ENCODE measurements around the gene NIPAL3.

DNA sequence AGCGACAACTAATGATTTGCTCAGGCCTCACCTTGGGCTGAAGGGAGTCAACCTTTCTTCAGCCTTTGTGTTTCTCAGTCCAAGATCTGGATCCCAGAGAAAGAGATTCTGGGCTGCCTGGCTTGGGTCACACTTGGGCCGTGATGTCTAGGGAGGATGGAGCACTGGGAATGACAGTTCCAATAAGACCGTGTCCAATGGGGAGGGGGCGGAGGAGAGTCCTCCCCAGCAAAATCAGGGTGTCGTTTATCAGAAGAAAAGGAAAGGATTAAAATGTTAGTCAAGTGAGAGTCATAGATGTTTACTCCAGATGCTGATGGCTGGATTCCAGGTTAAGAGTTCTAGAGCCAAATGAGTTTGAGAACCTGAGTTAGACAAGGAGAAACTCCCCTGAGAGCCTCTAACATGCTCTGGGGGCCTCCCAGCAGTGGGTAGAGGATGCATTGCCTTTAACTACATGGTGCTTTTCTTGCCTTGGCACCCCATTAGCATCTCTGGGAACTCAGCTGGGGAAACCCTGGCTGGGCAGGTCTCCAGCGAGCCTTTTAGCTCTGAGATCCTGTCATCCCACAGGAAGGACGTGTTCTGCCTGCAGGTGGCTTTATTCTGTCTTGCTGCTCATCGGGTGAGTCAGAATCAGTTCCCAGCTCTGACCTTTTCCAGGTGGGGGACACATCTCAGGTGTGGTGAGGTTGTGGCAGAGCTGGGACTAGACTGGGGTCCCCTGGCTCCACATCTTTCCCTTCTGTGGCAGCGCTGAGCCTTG, 22.2 kb downstream of the NIPAL3 start:
- TF ChIP-seq, protein P1, sequence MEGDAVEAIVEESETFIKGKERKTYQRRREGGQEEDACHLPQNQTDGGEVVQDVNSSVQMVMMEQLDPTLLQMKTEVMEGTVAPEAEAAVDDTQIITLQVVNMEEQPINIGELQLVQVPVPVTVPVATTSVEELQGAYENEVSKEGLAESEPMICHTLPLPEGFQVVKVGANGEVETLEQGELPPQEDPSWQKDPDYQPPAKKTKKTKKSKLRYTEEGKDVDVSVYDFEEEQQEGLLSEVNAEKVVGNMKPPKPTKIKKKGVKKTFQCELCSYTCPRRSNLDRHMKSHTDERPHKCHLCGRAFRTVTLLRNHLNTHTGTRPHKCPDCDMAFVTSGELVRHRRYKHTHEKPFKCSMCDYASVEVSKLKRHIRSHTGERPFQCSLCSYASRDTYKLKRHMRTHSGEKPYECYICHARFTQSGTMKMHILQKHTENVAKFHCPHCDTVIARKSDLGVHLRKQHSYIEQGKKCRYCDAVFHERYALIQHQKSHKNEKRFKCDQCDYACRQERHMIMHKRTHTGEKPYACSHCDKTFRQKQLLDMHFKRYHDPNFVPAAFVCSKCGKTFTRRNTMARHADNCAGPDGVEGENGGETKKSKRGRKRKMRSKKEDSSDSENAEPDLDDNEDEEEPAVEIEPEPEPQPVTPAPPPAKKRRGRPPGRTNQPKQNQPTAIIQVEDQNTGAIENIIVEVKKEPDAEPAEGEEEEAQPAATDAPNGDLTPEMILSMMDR (IDR thresholded peaks at IDR 0.05): no peak
- TF ChIP-seq POLR2AphosphoS5 (IDR thresholded peaks at IDR 0.05) (no peak), POLR2A (IDR thresholded peaks at IDR 0.05) (no peak), EP300 (IDR thresholded peaks at IDR 0.05) (no peak)
